HepG2 (cell line): Measurements from ENCODE around the gene ZNF343. TPM values are rescaled to one million over a fixed set of nuclear protein-coding genes. Genes with fewer than 3 reads are reported as not detected.
A peak's percentile ranks its signal among the peaks of the same experiment; 100 is the strongest.

Experiments used
- AHDC1 ChIP-seq: sonication (generic); formaldehyde crosslinking; IDR thresholded peaks from 2 replicates; pipeline ENCODE4 v1.5.1; 2020; ENCODE audit warnings: mild to moderate bottlenecking, missing genetic modification reagents, borderline replicate concordance
- AKAP8 ChIP-seq: sonication (generic); formaldehyde crosslinking; IDR thresholded peaks from 2 replicates; pipeline ENCODE4 v1.5.1; 2020; ENCODE audit warnings: mild to moderate bottlenecking, missing genetic modification reagents
- BRD4 ChIP-seq: sonication (generic); formaldehyde crosslinking; IDR thresholded peaks from 2 replicates; pipeline ENCODE4 v1.4.0; 2020; ENCODE audit warnings: missing genetic modification reagents
- CEBPB ChIP-seq: IDR thresholded peaks from 2 replicates; pipeline ENCODE4 v1.6.1; 2011; ENCODE audit warnings: low read depth, low read length, improper control_type of control experiment, borderline replicate concordance
- ETV5 ChIP-seq: IDR thresholded peaks from 2 replicates; pipeline ENCODE4 v1.6.1; 2018; ENCODE audit warnings: missing biosample characterization, missing genetic modification reagents, inconsistent platforms, borderline replicate concordance
- GTF3A ChIP-seq: sonication (generic); formaldehyde crosslinking; conservative IDR thresholded peaks from 2 replicates; pipeline ENCODE4 v1.4.0; 2020; ENCODE audit warnings: mild to moderate bottlenecking, missing genetic modification reagents
- HDAC6 ChIP-seq: fragments of 200-600 bp; sonication (generic); IDR thresholded peaks from 2 replicates; pipeline ENCODE4 v1.7.0; 2017; ENCODE audit warnings: mild to moderate bottlenecking, antibody characterized with exemption, low read length, low read depth
- HIC2 ChIP-seq: sonication (generic); formaldehyde crosslinking; IDR thresholded peaks from 2 replicates; pipeline ENCODE4 v1.9.0; 2022; ENCODE audit warnings: low read depth, missing genetic modification reagents
- KLF9 ChIP-seq: IDR thresholded peaks from 2 replicates; pipeline ENCODE4 v1.6.1; 2016; ENCODE audit warnings: low read depth
- PBX3 ChIP-seq: sonication (generic); formaldehyde crosslinking; IDR thresholded peaks from 2 replicates; pipeline ENCODE4 v1.8.1; 2023; ENCODE audit warnings: missing genetic modification reagents, inconsistent platforms, borderline replicate concordance
- PLSCR1 ChIP-seq: sonication (generic); formaldehyde crosslinking; IDR thresholded peaks from 2 replicates; pipeline ENCODE4 v1.5.0; 2020; ENCODE audit warnings: missing genetic modification reagents, mild to moderate bottlenecking, borderline replicate concordance
- POLR2G ChIP-seq: fragments of 200-400 bp; formaldehyde crosslinking; IDR thresholded peaks from 2 replicates; pipeline ENCODE4 v1.6.1; 2018; ENCODE audit warnings: mild to moderate bottlenecking, low read depth, low read length, moderate library complexity
- REPIN1 ChIP-seq: sonication (generic); formaldehyde crosslinking; IDR thresholded peaks from 2 replicates; pipeline ENCODE4 v1.8.0; 2022; ENCODE audit warnings: missing genetic modification reagents, low read depth, mild to moderate bottlenecking, borderline replicate concordance
- RNF2 ChIP-seq: fragments of 450-650 bp; conservative IDR thresholded peaks from 2 replicates; pipeline ENCODE4 v1.6.1; 2016; ENCODE audit warnings: low read depth
- TFDP2 ChIP-seq: sonication (generic); formaldehyde crosslinking; IDR thresholded peaks from 2 replicates; pipeline ENCODE4 v1.4.0; 2020; ENCODE audit warnings: missing genetic modification reagents
- TP53 ChIP-seq: sonication (generic); formaldehyde crosslinking; conservative IDR thresholded peaks from 2 replicates; pipeline ENCODE4 v1.4.0; 2020; ENCODE audit warnings: missing genetic modification reagents
- ZNF329 ChIP-seq: sonication (generic); formaldehyde crosslinking; IDR thresholded peaks from 2 replicates; pipeline ENCODE4 v1.9.0; 2021; ENCODE audit warnings: low read depth, mild to moderate bottlenecking, missing genetic modification reagents
- ZNF468 ChIP-seq: sonication (generic); formaldehyde crosslinking; IDR thresholded peaks from 2 replicates; pipeline ENCODE4 v1.8.0; 2022; ENCODE audit warnings: mild to moderate bottlenecking, moderate library complexity, missing genetic modification reagents
- polyA plus RNA-seq, 8 experiments: library from polyadenylated mRNA; depleted of rRNA in 3 of 8; stranded (reverse) in 7 of 8; unstranded in 1 of 8; fragments of >200 nt; fragmentation: Illumina TruSeq in 4 of 8; extraction: Trizol in 4 of 8; gene quantifications; 2 replicates each; pipeline versions ENCODE4 v1.2.1 to v1.2.3, GENCODE V29; 2011 to 2016; ENCODE audit warnings: low read depth in 4 of 8, missing spikeins in 1 of 8, mixed read lengths in 1 of 8; ENCODE audit not compliant: insufficient read depth in 1 of 8
- total RNA-seq, 5 experiments: library from RNA; depleted of rRNA; stranded (reverse); fragments of >200 nt; fragmentation: Illumina TruSeq; extraction: Trizol; gene quantifications; 2 replicates each; pipeline ENCODE4 v1.2.3, GENCODE V29; 2016; ENCODE audit warnings: low read depth in 1 of 5

Gene ZNF343
- total and polyA plus RNA-seq, 2 of the 13 experiments (the other 11 are each of a cell fraction or from before 2014, with no cell fraction given) = 16.4 to 22.1 TPM

GRCh38 chr20:2470423-2471193 is 38.1 kb downstream of the ZNF343 start, which contains the start of gene SNRPB (continued):
- TF ChIP-seq ZNF468 (CRISPR knock-in tag) (peak; percentile 89; the same call in 1 of the 2 replicates), TP53 (no peak; the same call in 1 of the 2 replicates), PBX3 (CRISPR knock-in tag) (peak; percentile 80), ZNF329 (CRISPR knock-in tag) (peak; percentile 88), REPIN1 (CRISPR knock-in tag) (peak; percentile 100), CEBPB (no peak), PLSCR1 (CRISPR knock-in tag) (peak; percentile 97), AKAP8 (CRISPR knock-in tag) (peak; percentile 86), RNF2 (peak; percentile 99), HDAC6 (no peak), BRD4 (CRISPR knock-in tag) (peak; percentile 100), TFDP2 (CRISPR knock-in tag) (peak; percentile 100), HIC2 (CRISPR knock-in tag) (no peak; the same call in none of the 2 replicates), KLF9 (CRISPR knock-in tag) (peak; percentile 89; the same call in 1 of the 2 replicates), GTF3A (CRISPR knock-in tag) (peak; percentile 99), POLR2G (peak; percentile 100), ETV5 (CRISPR knock-in tag) (peak; percentile 100), AHDC1 (CRISPR knock-in tag) (peak; percentile 75; the same call in 1 of the 2 replicates)
